SHP77 treated with DMSO at 0.1 percent for 48 hours (cell line): Measurements from ENCODE around the gene NOD1.
"Not testable (repeated sequence)": the region's sequence is repeated elsewhere in the genome, so short reads cannot be mapped to it uniquely, and the experiment has no call there.

Source experiments
- DNase-seq: peaks from one replicate; lab custom pipeline; 2025; lab: John Stamatoyannopoulos, UW

NOD1 gene

GRCh38 chr7:30504301-30505173 lies 26.0 kb upstream of the NOD1 start, which contains the start of gene GGCT:
TSS of gene GGCT (minus strand) at chr7:30504829. CDS start at chr7:30504709, 120 bp downstream.
- peak; percentile 98 for DNase-seq

GRCh38 chr7:30503274-30504212 lies 25.0 kb upstream of the NOD1 start:
- no peak for DNase-seq

GRCh38 chr7:30502470-30503251 lies 24.1 kb upstream of the NOD1 start:
- no peak for DNase-seq

GRCh38 chr7:30501264-30501663 lies 22.7 kb upstream of the NOD1 start:
- DNase-seq = no peak

GRCh38 chr7:30493228-30493627 lies 14.6 kb upstream of the NOD1 start:
- DNase-seq = no peak

GRCh38 chr7:30491417-30491816 lies 12.8 kb upstream of the NOD1 start:
- DNase-seq = no peak

GRCh38 chr7:30487371-30487770 lies 8.8 kb upstream of the NOD1 start:
- DNase-seq = no peak

- DNase-seq = no peak
These were observed 7.1 kb upstream of the NOD1 start for GRCh38 chr7:30485667-30486066.

- not testable (repeated sequence) for DNase-seq
These were observed 2.8 kb upstream of the NOD1 start for GRCh38 chr7:30481416-30481815.

- DNase-seq = no peak
These were observed 877 bp upstream of the NOD1 start for GRCh38 chr7:30479202-30480120.

GRCh38 chr7:30476459-30477145 lies 2.0 kb downstream of the NOD1 start:
- no peak for DNase-seq

- DNase-seq = no peak
These were observed 3.0 kb downstream of the NOD1 start for GRCh38 chr7:30475580-30475979.

GRCh38 chr7:30474893-30475292 lies 3.7 kb downstream of the NOD1 start:
- DNase-seq = no peak

- no peak for DNase-seq
These were observed 4.1 kb downstream of the NOD1 start for GRCh38 chr7:30474485-30474884.

GRCh38 chr7:30473903-30474302 lies 4.7 kb downstream of the NOD1 start:
- no peak for DNase-seq

- DNase-seq = no peak
These were observed 5.5 kb downstream of the NOD1 start for GRCh38 chr7:30472784-30473775.

GRCh38 chr7:30472081-30472783 lies 6.4 kb downstream of the NOD1 start:
- DNase-seq = no peak

- DNase-seq = no peak
These were observed 7.4 kb downstream of the NOD1 start for GRCh38 chr7:30471205-30471604.
